Left lung (tissue), 10 donors: ENCODE measurements around the gene OLIG2. TPM values are rescaled to one million over a fixed set of nuclear protein-coding genes. Genes with fewer than 3 reads are reported as not detected.

ENCODE experiments used
- ATAC-seq: fragments of 200-7000 bp; cut with Tn5 transposase; one replicate; pipeline ENCODE4 v1.9.1; 2020; ENCODE audit warnings: moderate library complexity
- DNase-seq, 4 donors: peaks; one replicate each; pipeline ENCODE4 v3.0.0-alpha.2; 2013 to 2020
- H3K27ac ChIP-seq, 2 donors: fragments of 200-600 bp; sonication (generic) in 1 of 2; one replicate each; pipeline versions ENCODE4 v1.5.0 to v1.8.0; 2020 to 2021
- H3K27me3 ChIP-seq, 2 donors: fragments of 200-600 bp; sonication (generic) in 1 of 2; one replicate each; pipeline versions ENCODE4 v1.5.0 to v1.8.0; 2020 to 2021
- H3K36me3 ChIP-seq, 2 donors: fragments of 200-600 bp; sonication (generic) in 1 of 2; one replicate each; pipeline versions ENCODE4 v1.5.0 to v1.8.0; 2020 to 2021
- H3K4me1 ChIP-seq, 2 donors: fragments of 200-600 bp; one replicate each; pipeline ENCODE4 v1.8.0; 2021
- H3K4me3 ChIP-seq, 2 donors: fragments of 200-600 bp; sonication (generic) in 1 of 2; one replicate each; pipeline versions ENCODE4 v1.5.0 to v1.8.0; 2020 to 2021; ENCODE audit warnings: mild to moderate bottlenecking in 1 of 2
- H3K9me3 ChIP-seq, 2 donors: fragments of 200-600 bp; sonication (generic) in 1 of 2; one replicate each; pipeline versions ENCODE4 v1.5.0 to v1.8.0; 2020 to 2021
- intact Hi-C, 2 donors: fragments of 100-400 bp; cut with DNase I; formaldehyde crosslinking; loops; one replicate each; pipeline versions ENCODE4 v1.11.2 to v1.14.2; 2022
- polyA plus RNA-seq, 6 donors: library from polyadenylated mRNA; unstranded; fragments of 120-200 nt; gene quantifications; one replicate each; pipeline ENCODE4 v1.2.1, GENCODE V29; 2013; ENCODE audit not compliant: insufficient read length in 6 of 6
- total RNA-seq, 2 donors: library from RNA; stranded (reverse); fragmentation: NEBNext Ultra II Directional; extraction: Animal tissue kit (Norgen Biotek cat#: 25700); gene quantifications; one replicate each; pipeline ENCODE4 v1.2.1, GENCODE V29; 2021
- TF ChIP-seq, protein P1 (sequence below), 2 donors: fragments of 200-600 bp; sonication (generic) in 1 of 2; IDR thresholded peaks; one replicate each; pipeline versions ENCODE4 v1.5.0 to v1.8.0; 2021; ENCODE audit warnings: antibody characterized with exemption in 2 of 2
- donor health status: DM: no; HTN: yes; CAD: no.
- donor health status: DM: no; HTN: no; CAD: no.

OLIG2 gene
- total and polyA plus RNA-seq, 8 donors = 0.23 to 0.47 TPM; not detected in 6

DNA sequence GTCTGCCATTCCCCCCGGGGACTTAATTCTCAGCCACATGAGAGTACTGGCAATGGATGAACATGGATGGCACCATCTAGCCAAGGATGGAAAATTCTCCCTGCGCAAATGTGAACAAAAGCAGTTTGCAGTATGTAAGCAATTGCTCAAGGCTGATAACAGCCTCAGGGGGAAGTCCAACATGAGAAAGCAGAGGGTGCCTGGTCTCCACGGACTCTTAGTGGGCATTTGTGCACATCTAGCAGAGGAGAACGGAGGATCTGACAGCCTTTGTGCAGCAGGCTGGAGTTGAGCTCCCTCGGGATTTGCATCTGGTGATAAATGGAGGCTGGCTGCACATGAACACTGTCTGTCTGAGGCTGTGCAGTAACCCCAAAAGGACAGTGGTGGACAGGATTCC, 30.3 kb downstream of the OLIG2 start:
- ATAC-seq (no peak), DNase-seq (no peak)
- TF ChIP-seq, protein P1, sequence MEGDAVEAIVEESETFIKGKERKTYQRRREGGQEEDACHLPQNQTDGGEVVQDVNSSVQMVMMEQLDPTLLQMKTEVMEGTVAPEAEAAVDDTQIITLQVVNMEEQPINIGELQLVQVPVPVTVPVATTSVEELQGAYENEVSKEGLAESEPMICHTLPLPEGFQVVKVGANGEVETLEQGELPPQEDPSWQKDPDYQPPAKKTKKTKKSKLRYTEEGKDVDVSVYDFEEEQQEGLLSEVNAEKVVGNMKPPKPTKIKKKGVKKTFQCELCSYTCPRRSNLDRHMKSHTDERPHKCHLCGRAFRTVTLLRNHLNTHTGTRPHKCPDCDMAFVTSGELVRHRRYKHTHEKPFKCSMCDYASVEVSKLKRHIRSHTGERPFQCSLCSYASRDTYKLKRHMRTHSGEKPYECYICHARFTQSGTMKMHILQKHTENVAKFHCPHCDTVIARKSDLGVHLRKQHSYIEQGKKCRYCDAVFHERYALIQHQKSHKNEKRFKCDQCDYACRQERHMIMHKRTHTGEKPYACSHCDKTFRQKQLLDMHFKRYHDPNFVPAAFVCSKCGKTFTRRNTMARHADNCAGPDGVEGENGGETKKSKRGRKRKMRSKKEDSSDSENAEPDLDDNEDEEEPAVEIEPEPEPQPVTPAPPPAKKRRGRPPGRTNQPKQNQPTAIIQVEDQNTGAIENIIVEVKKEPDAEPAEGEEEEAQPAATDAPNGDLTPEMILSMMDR (IDR thresholded peaks at IDR 0.05) = no peak
- H3K36me3 ChIP-seq = no peaks in the 10 kb centered on the region
- H3K27ac ChIP-seq = no peak overlapping the region
- peaks cover 0 to 34% of the 10 kb centered on the region in 2 donors for H3K27me3 ChIP-seq
- intact Hi-C loops = no loop called here
- no peaks in the 10 kb centered on the region for H3K9me3 ChIP-seq
- no peak overlapping the region for H3K4me3 ChIP-seq
- peaks cover 0 to 44% of the 10 kb centered on the region in 2 donors for H3K4me1 ChIP-seq

DNA sequence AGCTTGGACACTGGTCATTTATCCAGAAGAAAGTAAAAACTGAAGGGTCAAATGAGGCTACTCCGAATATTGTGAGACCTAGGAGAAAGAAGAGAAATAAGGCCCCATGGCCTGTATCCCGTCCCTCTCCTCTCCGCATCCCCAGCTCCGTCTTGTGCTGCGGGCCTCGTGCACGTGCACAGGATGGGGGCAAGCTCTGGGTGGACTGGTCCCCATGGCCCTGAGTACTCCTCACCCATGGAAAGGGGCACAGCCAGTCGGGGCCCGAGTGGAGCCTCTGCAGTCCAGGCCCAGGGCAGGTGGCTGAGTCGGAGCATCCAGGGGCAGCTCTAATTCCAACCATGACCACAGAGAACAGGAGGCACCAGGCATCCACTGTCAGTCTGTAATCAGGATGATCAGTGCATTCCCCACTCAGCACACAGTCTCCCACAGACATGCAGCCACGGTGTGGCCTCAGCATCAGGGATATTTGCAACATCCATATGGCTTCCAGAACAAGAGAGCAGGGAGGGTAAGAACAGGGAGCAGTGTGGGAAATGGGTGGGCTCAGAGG, 31.7 kb downstream of the OLIG2 start:
- no peak for ATAC-seq

DNA sequence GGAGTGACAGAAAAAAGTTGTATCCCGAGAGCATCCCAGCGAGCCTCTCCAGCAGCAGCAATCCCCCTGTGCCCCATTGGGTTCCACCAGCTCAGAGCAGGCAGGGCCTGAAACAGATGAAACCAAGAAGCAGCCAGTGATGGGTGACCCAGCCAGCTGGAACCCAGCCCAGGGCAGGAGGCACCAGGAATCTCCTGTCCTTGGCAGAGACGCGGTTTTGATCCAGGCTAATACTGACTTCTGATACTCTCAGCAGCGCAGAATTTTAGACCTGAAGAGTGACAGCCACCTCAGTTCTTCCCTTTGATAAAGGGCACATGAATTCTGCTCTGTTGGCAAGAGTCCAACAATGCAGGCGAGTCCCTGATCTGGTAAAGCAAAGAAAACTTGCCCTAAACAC, 32.8 kb downstream of the OLIG2 start:
- H3K27ac ChIP-seq = peak overlapping the region in 1 of 2 donors; percentile 87
- H3K36me3 ChIP-seq = no peaks in the 10 kb centered on the region
- H3K4me1 ChIP-seq = peaks cover 0 to 51% of the 10 kb centered on the region in 2 donors
- H3K27me3 ChIP-seq = peaks cover 0 to 37% of the 10 kb centered on the region in 2 donors
- intact Hi-C loops = no loop called here
- H3K4me3 ChIP-seq = no peak overlapping the region
- ATAC-seq = no peak
- TF ChIP-seq, protein P1 (IDR thresholded peaks at IDR 0.05) = no peak
- H3K9me3 ChIP-seq = no peaks in the 10 kb centered on the region
- no peak for DNase-seq

More for the DNA sequence above, 31.7 kb downstream of the OLIG2 start:
- intact Hi-C loops = no loop called here
- DNase-seq = no peak
- Histone ChIP-seq H3K27ac (no peak overlapping the region), H3K9me3 (no peaks in the 10 kb centered on the region), H3K4me3 (no peak overlapping the region), H3K36me3 (no peaks in the 10 kb centered on the region), H3K4me1 (peaks cover 0 to 44% of the 10 kb centered on the region in 2 donors), H3K27me3 (peaks cover 0 to 34% of the 10 kb centered on the region in 2 donors)
- TF ChIP-seq, protein P1 (IDR thresholded peaks at IDR 0.05) = no peak

DNA sequence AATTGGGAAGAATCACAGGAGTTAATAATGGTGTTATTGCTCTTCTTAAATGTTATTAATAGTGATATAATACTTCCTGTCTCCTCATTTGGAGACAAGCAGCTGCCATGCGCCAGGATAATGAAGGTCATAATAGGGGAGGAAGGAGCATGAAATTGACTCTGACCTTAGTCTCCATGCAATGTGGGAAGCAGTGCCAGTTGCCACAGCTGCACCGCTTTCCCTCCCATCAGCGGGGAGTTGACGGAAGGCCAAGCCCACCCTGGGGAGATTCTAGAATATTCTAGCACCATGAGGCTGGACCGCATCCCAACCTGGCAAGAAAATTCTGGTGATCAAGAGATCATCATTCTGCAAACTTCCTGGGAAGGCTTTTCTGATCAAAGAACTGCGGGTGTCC, 33.2 kb downstream of the OLIG2 start:
- peaks cover 0 to 54% of the 10 kb centered on the region in 2 donors for H3K4me1 ChIP-seq
- intact Hi-C loops = no loop called here
- H3K27ac ChIP-seq = peak overlapping the region in 1 of 2 donors; percentile 87
- H3K36me3 ChIP-seq = no peaks in the 10 kb centered on the region
- TF ChIP-seq, protein P1 (IDR thresholded peaks at IDR 0.05) = no peak
- H3K4me3 ChIP-seq = no peak overlapping the region
- no peaks in the 10 kb centered on the region for H3K9me3 ChIP-seq
- no peak for ATAC-seq
- DNase-seq = no peak
- peaks cover 0 to 41% of the 10 kb centered on the region in 2 donors for H3K27me3 ChIP-seq

DNA sequence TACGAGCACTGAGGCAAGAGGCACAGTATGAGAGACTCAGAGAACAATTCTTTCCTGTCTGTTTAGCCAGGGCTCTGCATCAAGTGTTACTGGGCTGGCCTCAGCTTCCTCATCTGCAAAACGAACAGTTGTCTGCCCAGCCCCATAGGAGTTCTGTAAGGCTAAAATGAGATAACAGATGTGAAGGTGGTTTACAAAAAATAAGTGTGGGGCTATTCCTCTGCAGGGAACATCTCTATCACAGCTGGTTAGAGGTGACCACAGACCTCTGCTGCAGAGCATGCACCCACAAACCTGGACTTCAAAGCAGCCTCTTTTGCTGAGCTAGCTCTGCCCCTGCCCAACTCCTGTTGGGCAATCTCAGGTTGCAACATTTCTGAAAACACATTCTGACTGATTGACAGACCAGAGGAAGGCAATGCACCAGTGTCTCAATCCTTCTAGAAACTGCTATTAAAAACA, 33.7 kb downstream of the OLIG2 start:
- TF ChIP-seq, protein P1 (IDR thresholded peaks at IDR 0.05) = no peak
- ATAC-seq (peak; percentile 79), DNase-seq (peak in 1 of 4 donors; percentile 49)
- H3K4me1 ChIP-seq = peaks cover 0 to 59% of the 10 kb centered on the region in 2 donors
- H3K36me3 ChIP-seq = no peaks in the 10 kb centered on the region
- H3K4me3 ChIP-seq = no peak overlapping the region
- H3K27me3 ChIP-seq = peaks cover 0 to 45% of the 10 kb centered on the region in 2 donors
- intact Hi-C loops = no loop called here
- no peaks in the 10 kb centered on the region for H3K9me3 ChIP-seq
- peak overlapping the region in 1 of 2 donors; percentile 87 for H3K27ac ChIP-seq
